ENCODE measurements around the gene CACNA2D3.

- TF ChIP-seq POLR2AphosphoS5 (IDR thresholded peaks at IDR 0.05; ENCODE audit: borderline replicate concordance, low read depth, low read length) = no peak
- no peak for TF ChIP-seq EZH2 (IDR thresholded peaks at IDR 0.05)
- TF ChIP-seq FOXP2 (optimal IDR thresholded peaks at IDR 0.05; ENCODE audit: control extremely low read depth, extremely low read length, insufficient read depth) = no peak
Measured at GRCh38 chr3:54713455-54713854, 591.1 kb downstream of the CACNA2D3 start.
